ENCODE data around the gene ATP6V1B1. TPM values are rescaled to one million over a fixed set of nuclear protein-coding genes. Genes with fewer than 3 reads are reported as not detected.

ATP6V1B1 gene
- total and polyA plus RNA-seq, 2 of the 13 experiments (the other 11 are each of a cell fraction or from before 2014, with no cell fraction given) = 0.58 to 1.6 TPM

DNA sequence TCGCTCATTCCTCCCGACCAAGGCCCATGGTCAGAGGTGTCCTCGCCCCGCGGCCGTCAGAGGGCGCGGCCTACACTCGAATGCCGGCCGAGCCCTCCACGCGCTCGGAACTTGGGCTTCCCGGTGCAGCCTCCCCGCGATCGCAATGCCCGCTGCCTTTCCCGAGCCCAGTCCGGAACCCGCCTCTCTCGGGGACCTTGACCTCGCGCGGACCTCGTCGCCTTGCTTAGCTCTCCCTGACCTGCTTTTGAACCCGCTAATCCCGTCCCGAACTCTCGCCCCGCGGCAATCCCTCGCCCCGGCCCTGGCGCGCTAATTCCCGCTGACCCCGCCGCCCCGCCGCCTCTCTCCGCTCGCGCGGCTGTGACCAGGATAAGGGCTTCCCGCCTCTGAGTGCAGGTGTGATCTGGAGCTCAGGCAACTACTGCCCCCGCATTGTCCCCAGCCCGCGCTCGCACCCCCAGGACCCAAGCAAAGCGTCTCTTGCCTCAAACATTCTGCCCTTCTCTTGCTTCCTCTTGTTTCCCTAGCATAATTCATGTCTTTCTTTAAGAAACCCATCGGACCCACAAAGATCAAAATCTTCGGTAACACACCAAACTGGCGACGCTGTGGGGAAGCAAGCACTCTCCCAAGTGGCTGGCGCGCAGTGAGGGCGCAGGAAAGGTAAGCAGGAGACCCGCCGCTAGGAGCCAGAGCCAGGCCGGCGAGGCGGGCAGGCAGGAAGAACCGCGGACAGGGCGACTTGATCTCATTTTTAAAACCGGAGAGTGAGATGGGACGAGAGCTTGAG is 46.6 kb upstream of the ATP6V1B1 start (continued):
- no peak for TF ChIP-seq RELA (CRISPR knock-in tag; IDR thresholded peaks at IDR 0.05)
- no peak for TF ChIP-seq ZBTB20 (CRISPR knock-in tag; IDR thresholded peaks at IDR 0.05; ENCODE audit: borderline replicate concordance, low read depth)
- TF ChIP-seq, protein P1, sequence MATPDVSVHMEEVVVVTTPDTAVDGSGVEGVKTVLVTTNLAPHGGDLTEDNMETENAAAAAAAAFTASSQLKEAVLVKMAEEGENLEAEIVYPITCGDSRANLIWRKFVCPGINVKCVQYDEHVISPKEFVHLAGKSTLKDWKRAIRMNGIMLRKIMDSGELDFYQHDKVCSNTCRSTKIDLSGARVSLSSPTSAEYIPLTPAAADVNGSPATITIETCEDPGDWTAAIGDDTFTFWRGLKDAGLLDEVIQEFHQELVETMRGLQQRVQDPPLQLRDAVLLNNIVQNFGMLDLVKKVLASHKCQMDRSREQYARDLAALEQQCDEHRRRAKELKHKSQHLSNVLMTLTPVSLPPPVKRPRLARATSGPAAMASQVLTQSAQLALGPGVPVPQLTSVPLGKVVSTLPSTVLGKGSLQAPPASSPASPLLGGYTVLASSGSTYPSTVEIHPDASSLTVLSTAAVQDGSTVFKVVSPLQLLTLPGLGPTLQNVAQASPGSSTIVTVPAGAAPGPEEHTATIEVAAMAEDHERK (CRISPR knock-in tag; IDR thresholded peaks at IDR 0.05; ENCODE audit: low read depth) = no peak
- TF ChIP-seq, protein P2, sequence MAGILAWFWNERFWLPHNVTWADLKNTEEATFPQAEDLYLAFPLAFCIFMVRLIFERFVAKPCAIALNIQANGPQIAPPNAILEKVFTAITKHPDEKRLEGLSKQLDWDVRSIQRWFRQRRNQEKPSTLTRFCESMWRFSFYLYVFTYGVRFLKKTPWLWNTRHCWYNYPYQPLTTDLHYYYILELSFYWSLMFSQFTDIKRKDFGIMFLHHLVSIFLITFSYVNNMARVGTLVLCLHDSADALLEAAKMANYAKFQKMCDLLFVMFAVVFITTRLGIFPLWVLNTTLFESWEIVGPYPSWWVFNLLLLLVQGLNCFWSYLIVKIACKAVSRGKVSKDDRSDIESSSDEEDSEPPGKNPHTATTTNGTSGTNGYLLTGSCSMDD (CRISPR knock-in tag; IDR thresholded peaks at IDR 0.05) = no peak
- no peak for TF ChIP-seq ZFP62 (CRISPR knock-in tag; IDR thresholded peaks at IDR 0.05)
- TF ChIP-seq, protein P3, sequence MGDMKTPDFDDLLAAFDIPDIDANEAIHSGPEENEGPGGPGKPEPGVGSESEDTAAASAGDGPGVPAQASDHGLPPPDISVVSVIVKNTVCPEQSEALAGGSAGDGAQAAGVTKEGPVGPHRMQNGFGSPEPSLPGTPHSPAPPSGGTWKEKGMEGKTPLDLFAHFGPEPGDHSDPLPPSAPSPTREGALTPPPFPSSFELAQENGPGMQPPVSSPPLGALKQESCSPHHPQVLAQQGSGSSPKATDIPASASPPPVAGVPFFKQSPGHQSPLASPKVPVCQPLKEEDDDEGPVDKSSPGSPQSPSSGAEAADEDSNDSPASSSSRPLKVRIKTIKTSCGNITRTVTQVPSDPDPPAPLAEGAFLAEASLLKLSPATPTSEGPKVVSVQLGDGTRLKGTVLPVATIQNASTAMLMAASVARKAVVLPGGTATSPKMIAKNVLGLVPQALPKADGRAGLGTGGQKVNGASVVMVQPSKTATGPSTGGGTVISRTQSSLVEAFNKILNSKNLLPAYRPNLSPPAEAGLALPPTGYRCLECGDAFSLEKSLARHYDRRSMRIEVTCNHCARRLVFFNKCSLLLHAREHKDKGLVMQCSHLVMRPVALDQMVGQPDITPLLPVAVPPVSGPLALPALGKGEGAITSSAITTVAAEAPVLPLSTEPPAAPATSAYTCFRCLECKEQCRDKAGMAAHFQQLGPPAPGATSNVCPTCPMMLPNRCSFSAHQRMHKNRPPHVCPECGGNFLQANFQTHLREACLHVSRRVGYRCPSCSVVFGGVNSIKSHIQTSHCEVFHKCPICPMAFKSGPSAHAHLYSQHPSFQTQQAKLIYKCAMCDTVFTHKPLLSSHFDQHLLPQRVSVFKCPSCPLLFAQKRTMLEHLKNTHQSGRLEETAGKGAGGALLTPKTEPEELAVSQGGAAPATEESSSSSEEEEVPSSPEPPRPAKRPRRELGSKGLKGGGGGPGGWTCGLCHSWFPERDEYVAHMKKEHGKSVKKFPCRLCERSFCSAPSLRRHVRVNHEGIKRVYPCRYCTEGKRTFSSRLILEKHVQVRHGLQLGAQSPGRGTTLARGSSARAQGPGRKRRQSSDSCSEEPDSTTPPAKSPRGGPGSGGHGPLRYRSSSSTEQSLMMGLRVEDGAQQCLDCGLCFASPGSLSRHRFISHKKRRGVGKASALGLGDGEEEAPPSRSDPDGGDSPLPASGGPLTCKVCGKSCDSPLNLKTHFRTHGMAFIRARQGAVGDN (CRISPR knock-in tag; IDR thresholded peaks at IDR 0.05) = peak; percentile 57
- TF ChIP-seq ASH2L (IDR thresholded peaks at IDR 0.05; ENCODE audit: insufficient read length, low read depth, low read length) = no peak
- TF ChIP-seq HOXA3 (CRISPR knock-in tag; IDR thresholded peaks at IDR 0.05) = peak; percentile 42; the same call in 1 of the 2 replicates
- no peak for TF ChIP-seq ZNF329 (CRISPR knock-in tag; IDR thresholded peaks at IDR 0.05; ENCODE audit: low read depth)
- TF ChIP-seq SNAI1 (CRISPR knock-in tag; IDR thresholded peaks at IDR 0.05; ENCODE audit: borderline replicate concordance) = no peak
- no peak for TF ChIP-seq ZNF790 (CRISPR knock-in tag; IDR thresholded peaks at IDR 0.05; ENCODE audit: borderline replicate concordance)
- TF ChIP-seq NKX3-1 (CRISPR knock-in tag; IDR thresholded peaks at IDR 0.05) = no peak
- TF ChIP-seq TP53 (CRISPR knock-in tag; conservative IDR thresholded peaks at IDR 0.05) = no peak
- TF ChIP-seq CHD4 (IDR thresholded peaks at IDR 0.05; ENCODE audit: borderline replicate concordance, low read length) = no peak
- peak; percentile 27 for TF ChIP-seq SKI (IDR thresholded peaks at IDR 0.05; ENCODE audit: partially characterized antibody)
- TF ChIP-seq ERF (CRISPR knock-in tag; IDR thresholded peaks at IDR 0.05) = no peak
- TF ChIP-seq, protein P4, sequence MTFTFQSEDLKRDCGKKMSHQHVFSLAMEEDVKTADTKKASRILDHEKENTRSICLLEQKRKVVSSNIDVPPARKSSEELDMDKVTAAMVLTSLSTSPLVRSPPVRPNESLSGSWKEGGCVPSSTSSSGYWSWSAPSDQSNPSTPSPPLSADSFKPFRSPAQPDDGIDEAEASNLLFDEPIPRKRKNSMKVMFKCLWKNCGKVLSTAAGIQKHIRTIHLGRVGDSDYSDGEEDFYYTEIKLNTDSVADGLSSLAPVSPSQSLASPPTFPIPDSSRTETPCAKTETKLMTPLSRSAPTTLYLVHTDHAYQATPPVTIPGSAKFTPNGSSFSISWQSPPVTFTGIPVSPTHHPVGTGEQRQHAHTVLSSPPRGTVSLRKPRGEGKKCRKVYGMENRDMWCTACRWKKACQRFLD (CRISPR knock-in tag; IDR thresholded peaks at IDR 0.05; ENCODE audit: borderline replicate concordance) = no peak
- TF ChIP-seq ETV6 (CRISPR knock-in tag; conservative IDR thresholded peaks at IDR 0.05) = no peak
- no peak for TF ChIP-seq ZNF652 (CRISPR knock-in tag; IDR thresholded peaks at IDR 0.05; ENCODE audit: borderline replicate concordance, low read depth)
- TF ChIP-seq RAD51 (IDR thresholded peaks at IDR 0.05; ENCODE audit: borderline replicate concordance) = no peak
- TF ChIP-seq HNF4A (CRISPR knock-in tag; IDR thresholded peaks at IDR 0.05) = peak; percentile 28; the same call in 1 of the 2 replicates
- TF ChIP-seq MTA1 (CRISPR knock-in tag; IDR thresholded peaks at IDR 0.05; ENCODE audit: borderline replicate concordance) = no peak
- TF ChIP-seq NFKBIZ (CRISPR knock-in tag; IDR thresholded peaks at IDR 0.05) = no peak

Data from HepG2 (cell line).